ENCODE data around the gene PRSS36. TPM values are rescaled to one million over a fixed set of nuclear protein-coding genes. Genes with fewer than 3 reads are reported as not detected.
"Not testable (repeated sequence)": the region's sequence is repeated elsewhere in the genome, so short reads cannot be mapped to it uniquely, and the experiment has no call there.

PRSS36 gene
- total RNA-seq, 1 donor from 2014 or later: 0.07 TPM

DNA sequence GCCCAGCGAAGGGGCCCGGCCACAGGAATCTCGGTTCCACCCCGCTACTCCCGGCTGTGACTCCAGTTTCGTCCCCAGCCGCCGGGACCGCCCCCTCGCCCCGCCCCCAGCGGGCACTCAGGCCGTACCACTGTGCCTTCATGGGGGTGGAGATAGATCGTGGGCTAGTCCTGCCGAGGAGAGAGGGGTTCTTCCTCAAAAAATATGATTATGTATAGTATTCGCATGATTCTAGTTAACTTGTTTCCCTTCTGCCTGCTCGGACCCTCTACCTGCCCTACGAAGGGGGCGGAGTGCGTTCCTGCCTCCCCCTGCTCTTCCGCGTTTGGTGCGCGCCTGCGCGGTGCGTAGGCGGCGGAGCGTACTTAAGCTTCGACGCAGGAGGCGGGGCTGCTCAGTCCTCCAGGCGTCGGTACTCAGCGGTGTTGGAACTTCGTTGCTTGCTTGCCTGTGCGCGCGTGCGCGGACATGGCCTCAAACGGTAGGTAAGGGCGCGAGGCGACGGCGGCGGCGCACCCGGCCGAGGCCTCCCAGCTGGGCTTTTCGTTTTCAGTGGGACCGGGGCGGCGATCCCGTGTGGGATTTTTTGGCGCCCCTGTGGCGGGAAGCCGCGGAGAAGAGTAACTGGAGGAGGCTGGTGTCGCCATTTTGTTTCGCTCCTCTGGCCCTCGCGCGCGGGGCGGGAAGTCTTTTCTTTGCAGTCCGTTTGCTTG lies 30.0 kb upstream of the PRSS36 start, which contains the start of gene FUS:
Gene FUS (plus strand): TSS at position 393 of the 713 bp plus-strand sequence. CDS start 76 bp downstream, at position 469.
- Mint-ChIP-seq H3K27me3 (ENCODE audit: low read depth) (no peaks in the 10 kb centered on the region), H3K4me1 (ENCODE audit: low read depth) (peaks cover 38% of the 10 kb centered on the region), H3K36me3 (ENCODE audit: low read depth) (peaks cover 42% of the 10 kb centered on the region), H3K4me3 (ENCODE audit: low read depth) (peak within 1 kb of the TSS; percentile 98), H3K27ac (peak within 1 kb of the TSS; percentile 95), H3K9me3 (no peaks in the 10 kb centered on the region)
- intact Hi-C loops (cut with micrococcal nuclease): loop anchor here (1.0 to 10.0 kb wide), 5 partner anchors 38 to 275 kb away; partner anchors contain the start of genes ARMC5, KAT8, SETD1A and ZNF646
- DNase-seq (ENCODE audit: low spot score): peak; percentile 88

GRCh38 chr16:31179219-31179746 lies 29.4 kb upstream of the PRSS36 start:
- peak overlapping the region; percentile 95 for H3K27ac Mint-ChIP-seq
- DNase-seq (ENCODE audit: low spot score): no peak
- intact Hi-C loops (cut with micrococcal nuclease): loop anchor here (5.0 kb wide), 1 partner anchor 62 kb away; the partner anchor contains the start of gene KAT8
- H3K4me1 Mint-ChIP-seq (ENCODE audit: low read depth): peaks cover 35% of the 10 kb centered on the region
- no peaks in the 10 kb centered on the region for H3K9me3 Mint-ChIP-seq
- H3K27me3 Mint-ChIP-seq (ENCODE audit: low read depth): no peaks in the 10 kb centered on the region
- peaks cover 37% of the 10 kb centered on the region for H3K36me3 Mint-ChIP-seq (ENCODE audit: low read depth)
- H3K4me3 Mint-ChIP-seq (ENCODE audit: low read depth): peak overlapping the region; percentile 98

GRCh38 chr16:31177136-31177535 lies 27.3 kb upstream of the PRSS36 start:
- Mint-ChIP-seq H3K27me3 (ENCODE audit: low read depth) (no peaks in the 10 kb centered on the region), H3K9me3 (no peaks in the 10 kb centered on the region), H3K36me3 (ENCODE audit: low read depth) (peaks cover 16% of the 10 kb centered on the region), H3K27ac (peak overlapping the region; percentile 67), H3K4me3 (ENCODE audit: low read depth) (peak overlapping the region; percentile 6), H3K4me1 (ENCODE audit: low read depth) (peaks cover 15% of the 10 kb centered on the region)
- intact Hi-C loops (cut with micrococcal nuclease): loop anchor here (5.0 kb wide), 1 partner anchor 60 kb away; the partner anchor contains the start of gene KAT8
- DNase-seq (ENCODE audit: low spot score): peak; percentile 47

- H3K4me1 Mint-ChIP-seq (ENCODE audit: low read depth); H3K9me3 Mint-ChIP-seq; H3K4me3 Mint-ChIP-seq (ENCODE audit: low read depth); H3K36me3 Mint-ChIP-seq (ENCODE audit: low read depth); intact Hi-C loops (cut with micrococcal nuclease); DNase-seq (ENCODE audit: low spot score); H3K27ac Mint-ChIP-seq; H3K27me3 Mint-ChIP-seq (ENCODE audit: low read depth): not testable (repeated sequence)
These were observed 20.2 kb upstream of the PRSS36 start for GRCh38 chr16:31170048-31170447.

DNA sequence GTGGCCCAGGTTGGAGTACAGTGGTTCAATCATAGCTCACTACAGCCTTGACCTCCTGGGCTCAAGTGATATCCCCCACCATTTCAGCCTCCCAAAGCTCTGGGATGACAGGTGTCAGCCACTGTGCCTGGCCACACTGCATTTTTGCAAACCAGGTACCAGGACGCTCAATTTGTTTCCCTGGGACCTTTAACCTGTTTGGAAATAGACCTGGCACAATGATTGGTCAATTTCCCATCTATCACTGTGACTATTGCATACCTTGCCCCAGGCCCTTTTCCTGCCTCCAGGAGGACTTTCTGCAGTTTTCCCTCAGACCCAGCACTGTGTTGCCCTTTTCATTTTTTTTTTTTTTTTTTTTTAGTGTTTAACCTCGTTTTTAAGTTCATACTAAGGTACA lies 19.0 kb upstream of the PRSS36 start:
- Mint-ChIP-seq H3K9me3 (no peaks in the 10 kb centered on the region), H3K4me3 (ENCODE audit: low read depth) (no peak overlapping the region), H3K27ac (no peak overlapping the region), H3K4me1 (ENCODE audit: low read depth) (no peaks in the 10 kb centered on the region), H3K27me3 (ENCODE audit: low read depth) (no peaks in the 10 kb centered on the region), H3K36me3 (ENCODE audit: low read depth) (no peaks in the 10 kb centered on the region)
- intact Hi-C loops (cut with micrococcal nuclease): no loop called here
- DNase-seq (ENCODE audit: low spot score): no peak

GRCh38 chr16:31167315-31167714 lies 17.4 kb upstream of the PRSS36 start:
- DNase-seq (ENCODE audit: low spot score): no peak
- Mint-ChIP-seq H3K9me3 (no peaks in the 10 kb centered on the region), H3K27ac (no peak overlapping the region), H3K4me3 (ENCODE audit: low read depth) (no peak overlapping the region), H3K36me3 (ENCODE audit: low read depth) (no peaks in the 10 kb centered on the region), H3K27me3 (ENCODE audit: low read depth) (no peaks in the 10 kb centered on the region), H3K4me1 (ENCODE audit: low read depth) (no peaks in the 10 kb centered on the region)
- intact Hi-C loops (cut with micrococcal nuclease): no loop called here

GRCh38 chr16:31157136-31157535 lies 7.3 kb upstream of the PRSS36 start:
- Mint-ChIP-seq H3K4me1 (ENCODE audit: low read depth) (peaks cover 5% of the 10 kb centered on the region), H3K36me3 (ENCODE audit: low read depth) (no peaks in the 10 kb centered on the region), H3K27ac (no peak overlapping the region), H3K27me3 (ENCODE audit: low read depth) (peaks cover 11% of the 10 kb centered on the region), H3K4me3 (ENCODE audit: low read depth) (no peak overlapping the region), H3K9me3 (no peaks in the 10 kb centered on the region)
- intact Hi-C loops (cut with micrococcal nuclease): no loop called here
- no peak for DNase-seq (ENCODE audit: low spot score)

DNA sequence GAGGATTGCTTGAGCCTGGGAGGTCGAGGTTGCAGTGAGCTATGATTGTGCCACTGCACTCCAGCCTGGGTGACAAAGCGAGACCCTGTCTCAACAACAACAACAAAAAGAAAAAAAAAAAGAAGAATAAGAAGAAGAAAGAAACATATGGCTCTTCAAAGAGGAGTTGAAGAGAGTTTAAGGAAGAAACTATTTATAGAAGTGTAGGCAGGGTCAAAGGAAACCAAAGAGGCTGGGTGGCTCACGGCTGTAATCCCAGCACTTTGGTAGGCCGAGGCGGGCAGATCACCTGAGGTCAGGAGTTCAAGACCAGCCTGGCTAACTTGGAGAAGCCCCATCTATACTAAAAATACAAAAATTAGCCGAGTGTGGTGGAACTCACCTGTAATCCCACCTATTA lies 1.1 kb upstream of the PRSS36 start:
- intact Hi-C loops (cut with micrococcal nuclease); H3K9me3 Mint-ChIP-seq; H3K4me3 Mint-ChIP-seq (ENCODE audit: low read depth); H3K27ac Mint-ChIP-seq; H3K36me3 Mint-ChIP-seq (ENCODE audit: low read depth); DNase-seq (ENCODE audit: low spot score); H3K4me1 Mint-ChIP-seq (ENCODE audit: low read depth): not testable (repeated sequence)
- peaks cover 15% of the 10 kb centered on the region for H3K27me3 Mint-ChIP-seq (ENCODE audit: low read depth)

- Mint-ChIP-seq H3K9me3 (no peaks in the 10 kb centered on the region), H3K36me3 (ENCODE audit: low read depth) (no peaks in the 10 kb centered on the region), H3K4me3 (ENCODE audit: low read depth) (no peak overlapping the region), H3K27me3 (ENCODE audit: low read depth) (peaks cover 15% of the 10 kb centered on the region), H3K27ac (no peak overlapping the region), H3K4me1 (ENCODE audit: low read depth) (no peaks in the 10 kb centered on the region)
- intact Hi-C loops (cut with micrococcal nuclease): no loop called here
- DNase-seq (ENCODE audit: low spot score): no peak
These were observed 534 bp downstream of the PRSS36 start for GRCh38 chr16:31149332-31149731.

GRCh38 chr16:31148896-31149295 lies 970 bp downstream of the PRSS36 start:
- H3K4me1 Mint-ChIP-seq (ENCODE audit: low read depth): no peaks in the 10 kb centered on the region
- H3K27me3 Mint-ChIP-seq (ENCODE audit: low read depth): peaks cover 15% of the 10 kb centered on the region
- intact Hi-C loops (cut with micrococcal nuclease): no loop called here
- no peak overlapping the region for H3K27ac Mint-ChIP-seq
- H3K9me3 Mint-ChIP-seq: no peaks in the 10 kb centered on the region
- no peak for DNase-seq (ENCODE audit: low spot score)
- H3K36me3 Mint-ChIP-seq (ENCODE audit: low read depth): no peaks in the 10 kb centered on the region
- no peak overlapping the region for H3K4me3 Mint-ChIP-seq (ENCODE audit: low read depth)

GRCh38 chr16:31148281-31148728 lies 1.6 kb downstream of the PRSS36 start:
- Mint-ChIP-seq H3K4me1 (ENCODE audit: low read depth) (no peaks in the 10 kb centered on the region), H3K27ac (no peak overlapping the region), H3K27me3 (ENCODE audit: low read depth) (peaks cover 15% of the 10 kb centered on the region), H3K4me3 (ENCODE audit: low read depth) (no peak overlapping the region), H3K36me3 (ENCODE audit: low read depth) (no peaks in the 10 kb centered on the region), H3K9me3 (no peaks in the 10 kb centered on the region)
- intact Hi-C loops (cut with micrococcal nuclease): no loop called here
- no peak for DNase-seq (ENCODE audit: low spot score)

DNA sequence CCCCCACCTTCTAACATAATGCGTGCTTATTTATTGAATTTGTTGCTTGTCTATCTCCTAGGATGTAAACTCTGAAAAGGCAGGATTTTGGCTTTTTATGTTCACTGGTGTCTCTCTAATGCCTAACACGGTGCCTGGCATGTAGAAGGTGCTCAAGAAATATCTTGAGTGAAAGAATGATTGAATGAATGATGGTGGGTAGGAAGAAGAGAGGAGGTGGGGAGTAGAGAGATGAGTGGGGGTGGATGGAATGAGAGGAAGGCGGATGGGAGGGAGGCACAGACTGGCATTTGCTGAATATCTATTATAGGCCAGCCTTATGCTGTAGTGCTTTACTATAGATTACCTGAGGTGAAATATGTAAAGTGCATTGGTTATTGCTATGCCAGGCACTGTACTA lies 2.3 kb downstream of the PRSS36 start:
- no peak overlapping the region for H3K27ac Mint-ChIP-seq
- H3K9me3 Mint-ChIP-seq: no peaks in the 10 kb centered on the region
- intact Hi-C loops (cut with micrococcal nuclease): no loop called here
- no peak overlapping the region for H3K4me3 Mint-ChIP-seq (ENCODE audit: low read depth)
- H3K27me3 Mint-ChIP-seq (ENCODE audit: low read depth): peaks cover 15% of the 10 kb centered on the region
- H3K36me3 Mint-ChIP-seq (ENCODE audit: low read depth): no peaks in the 10 kb centered on the region
- no peak for DNase-seq (ENCODE audit: low spot score)
- H3K4me1 Mint-ChIP-seq (ENCODE audit: low read depth): no peaks in the 10 kb centered on the region

GRCh38 chr16:31145398-31145990 lies 4.4 kb downstream of the PRSS36 start:
- peaks cover 12% of the 10 kb centered on the region for H3K27me3 Mint-ChIP-seq (ENCODE audit: low read depth)

More at GRCh38 chr16:31145398-31145990, 4.4 kb downstream of the PRSS36 start:
- DNase-seq (ENCODE audit: low spot score): no peak
- Mint-ChIP-seq H3K27ac (no peak overlapping the region), H3K36me3 (ENCODE audit: low read depth) (no peaks in the 10 kb centered on the region), H3K4me3 (ENCODE audit: low read depth) (no peak overlapping the region), H3K9me3 (no peaks in the 10 kb centered on the region), H3K4me1 (ENCODE audit: low read depth) (peaks cover 7% of the 10 kb centered on the region)
- intact Hi-C loops (cut with micrococcal nuclease): no loop called here

All from activated T-helper 2 cell treated with anti-CD3 and anti-CD28 coated beads, Interferon-gamma antibody, Interleukin-2, Interleukin-4, amounts not matched to agents 10 μg/mL and 5 μg/mL and 100 μg/mL, durations not matched to agents 14 hours and 24 hours and 36 hours (primary cell).